Body of pancreas (tissue), 4 donors: ENCODE measurements around the gene NCOR1. TPM values are rescaled to one million over a fixed set of nuclear protein-coding genes. Genes with fewer than 3 reads are reported as not detected.

Experiments
- ATAC-seq: fragments of 150-250 bp; one replicate; pipeline ENCODE4 v1.9.1; 2016
- DNase-seq, 4 donors: peaks; one replicate each; pipeline ENCODE4 v3.0.0-alpha.2; 2019
- H3K27ac ChIP-seq, 4 donors: fragments of 200-600 bp; sonication (generic); 1 replicate in 3 of 4; 2 replicates in 1 of 4; pipeline versions ENCODE4 v1.5.1 to v1.6.1; 2016 to 2019; ENCODE audit warnings: mild to moderate bottlenecking in 1 of 4, mixed read lengths in 1 of 4, moderate library complexity in 1 of 4
- H3K27me3 ChIP-seq, 2 donors: fragments of 200-600 bp; sonication (generic); one replicate each; pipeline ENCODE4 v1.6.0; 2016; ENCODE audit warnings: mild to moderate bottlenecking in 1 of 2
- H3K36me3 ChIP-seq, 2 donors: fragments of 200-600 bp; sonication (generic); replicated peaks in 1 of 2; 2 replicates each; pipeline ENCODE4 v1.5.1; 2016; ENCODE audit warnings: low read depth in 2 of 2; ENCODE audit not compliant: insufficient read depth in 1 of 2
- H3K4me1 ChIP-seq: fragments of 200-600 bp; sonication (generic); one replicate; pipeline ENCODE4 v1.6.0; 2016
- H3K4me3 ChIP-seq, 2 donors: fragments of 200-600 bp; sonication (generic); 1 replicate in 1 of 2; 2 replicates in 1 of 2; pipeline ENCODE4 v1.5.1; 2016 to 2019
- H3K9me3 ChIP-seq, 3 donors: fragments of 200-600 bp; sonication (generic); 1 replicate in 2 of 3; 2 replicates in 1 of 3; pipeline ENCODE4 v1.5.1; 2016
- POLR2A ChIP-seq, 3 donors: fragments of 450-650 bp; IDR thresholded peaks; one replicate each; pipeline ENCODE4 v1.6.1; 2016; ENCODE audit warnings: antibody characterized with exemption in 3 of 3, mild to moderate bottlenecking in 2 of 3
- WGBS, 2 donors: methylation state at CpG; one replicate each; pipeline ENCODE4 v1.1.5; 2017; 5-methylcytosine and 5-hydroxymethylcytosine counted together
- intact Hi-C: fragments of 100-400 bp; cut with DNase I; formaldehyde crosslinking; loops from one replicate; pipeline ENCODE4 v1.15.1; 2023
- small RNA-seq: library from RNA; depleted of rRNA; stranded (forward); fragments of <200 nt; gene quantifications from one replicate; pipeline ENCODE3, GENCODE V24; 2016
- total RNA-seq, 2 donors: library from RNA; depleted of rRNA; stranded (reverse); fragments of >200 nt; gene quantifications; one replicate each; pipeline ENCODE4 v1.1.0, GENCODE V29; 2016

Gene NCOR1
- total RNA-seq, 2 donors from 2014 or later = 120 to 230 TPM

DNA sequence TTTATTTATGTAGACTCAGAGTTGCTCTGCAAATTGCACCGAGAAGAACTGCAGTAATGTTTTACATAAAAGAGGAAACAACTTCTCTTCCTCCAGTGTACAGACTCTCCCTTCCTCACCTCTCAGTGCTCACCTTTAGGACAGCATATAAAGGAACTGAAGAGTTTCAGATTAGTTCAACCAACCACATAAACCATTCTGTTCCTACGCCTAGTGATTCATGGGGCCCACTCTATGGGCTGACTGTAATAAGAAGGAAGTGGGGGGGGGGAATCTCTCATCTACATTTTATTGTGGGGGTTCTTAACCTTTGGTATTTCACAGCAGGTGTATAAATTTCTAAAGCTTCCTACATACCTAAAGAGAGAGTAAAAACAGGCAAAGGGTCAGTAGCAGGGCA is 234.1 kb downstream of the NCOR1 start:
- no peak for ATAC-seq
- H3K9me3 ChIP-seq = no peaks in the 10 kb centered on the region
- intact Hi-C loops = no loop called here
- no peaks in the 10 kb centered on the region for H3K4me1 ChIP-seq
- DNase-seq = no peak
- H3K4me3 ChIP-seq = no peak overlapping the region
- H3K27ac ChIP-seq = no peak overlapping the region
- H3K36me3 ChIP-seq = peaks cover 6 to 10% of the 10 kb centered on the region in 2 donors
- H3K27me3 ChIP-seq = no peaks in the 10 kb centered on the region
- WGBS, 2 donors = 38 to 46% methylated on average over 2 of the region's 2 CpGs
- no peak for TF ChIP-seq POLR2A (IDR thresholded peaks at IDR 0.05)

Small RNAs within 50 kb of the gene (small RNA-seq; reads per million reads assigned to genes)
- gene RNU6-314P = not detected
- gene RNU6-862P = not detected

Other genes with a start within 250 kb of the NCOR1 start
- 10 to 100 TPM; 18.2 to 18.8 TPM for gene ZSWIM7, start 215.8 kb downstream of the NCOR1 start, total RNA-seq
- 10 to 100 TPM; 64.1 to 75.8 TPM for gene TTC19, start 215.7 kb downstream of the NCOR1 start, total RNA-seq
- 100 to 1,000 TPM in 1 of 2 donors, 10 to 100 TPM in 1; 34.5 to 109 TPM for gene PIGL, start 1.7 kb upstream of the NCOR1 start, total RNA-seq
- gene CENPV, start 137.9 kb upstream of the NCOR1 start, total RNA-seq = 10 to 100 TPM; 13.7 to 77.8 TPM
- gene UBB, start 165.6 kb upstream of the NCOR1 start, total RNA-seq = 100 to 1,000 TPM; 450 to 486 TPM
- 10 to 100 TPM in 1 of 2 donors, 1 to 10 TPM in 1; 4.7 to 30.7 TPM for gene TRPV2, start 200.0 kb upstream of the NCOR1 start, total RNA-seq